Hematopoietic multipotent progenitor cell treated with erythropoietin and hydrocortisone succinate and interleukin-3 and kit ligand, for 17 days (in vitro differentiated cells): ENCODE measurements around the gene IDS.
A peak's percentile ranks its signal among the peaks of the same experiment; 100 is the strongest.
"Not testable (repeated sequence)": the region's sequence is repeated elsewhere in the genome, so short reads cannot be mapped to it uniquely, and the experiment has no call there.

ENCODE experiments used
- DNase-seq: peaks from one replicate; pipeline ENCODE4 v3.0.0-alpha.2; 2015; ENCODE audit warnings: low spot score

The IDS gene

DNA sequence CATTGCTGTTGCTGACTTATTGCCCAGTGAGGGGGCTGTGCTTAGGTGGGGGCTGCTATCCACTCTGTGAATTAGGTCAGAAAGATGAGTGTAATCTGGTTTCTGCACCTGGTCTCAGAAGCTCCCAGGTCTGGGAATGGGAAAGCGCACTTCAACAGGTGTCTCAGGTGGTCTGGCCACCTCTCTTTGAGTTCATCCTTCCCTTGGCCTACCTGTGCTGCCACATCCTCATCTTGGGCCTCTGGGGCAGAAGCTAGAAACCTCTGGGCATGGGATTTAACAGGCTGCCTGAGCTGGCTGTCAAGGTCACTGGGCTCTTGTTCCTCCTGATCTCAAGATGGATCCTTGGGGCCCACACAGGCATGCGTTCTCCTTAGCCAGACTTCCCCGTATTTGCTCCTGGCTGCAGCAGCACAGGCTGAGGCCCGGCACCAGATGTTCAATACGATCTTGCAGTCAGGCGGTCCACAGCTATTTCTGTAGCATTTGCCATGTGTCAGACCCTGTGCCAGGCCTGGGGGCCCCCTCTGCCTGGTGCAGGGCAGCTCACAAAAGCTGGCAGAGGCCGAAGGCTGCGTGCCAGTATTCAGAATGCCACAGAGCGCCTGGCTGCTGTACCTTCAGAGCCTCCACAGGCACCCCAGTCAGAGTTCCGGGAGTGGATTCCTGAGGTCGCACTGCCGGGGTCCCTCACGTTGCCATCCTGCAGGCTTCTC, 21.4 kb upstream of the IDS start:
- DNase-seq: not testable (repeated sequence)

DNA sequence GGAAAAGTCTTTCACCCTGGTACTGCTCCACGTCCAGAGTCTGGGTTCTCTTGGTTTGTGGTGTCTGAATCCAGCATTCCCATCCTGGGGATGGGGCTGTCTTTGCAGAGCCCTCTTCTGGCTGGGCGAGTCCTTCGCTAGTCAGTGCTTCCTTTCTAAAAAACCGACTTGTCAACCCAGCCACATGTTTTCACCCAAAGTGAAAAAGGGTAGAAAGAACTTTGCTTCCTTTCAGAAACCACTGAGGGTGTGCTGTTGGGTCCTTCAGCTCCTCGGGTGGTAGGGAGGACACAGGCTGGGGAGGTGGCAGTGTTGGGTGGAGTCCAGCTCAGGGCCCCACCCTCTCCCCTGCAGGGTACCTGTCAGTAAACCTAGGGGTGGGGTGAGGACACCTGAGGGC, 20.8 kb upstream of the IDS start:
- peak; percentile 10 for DNase-seq

DNA sequence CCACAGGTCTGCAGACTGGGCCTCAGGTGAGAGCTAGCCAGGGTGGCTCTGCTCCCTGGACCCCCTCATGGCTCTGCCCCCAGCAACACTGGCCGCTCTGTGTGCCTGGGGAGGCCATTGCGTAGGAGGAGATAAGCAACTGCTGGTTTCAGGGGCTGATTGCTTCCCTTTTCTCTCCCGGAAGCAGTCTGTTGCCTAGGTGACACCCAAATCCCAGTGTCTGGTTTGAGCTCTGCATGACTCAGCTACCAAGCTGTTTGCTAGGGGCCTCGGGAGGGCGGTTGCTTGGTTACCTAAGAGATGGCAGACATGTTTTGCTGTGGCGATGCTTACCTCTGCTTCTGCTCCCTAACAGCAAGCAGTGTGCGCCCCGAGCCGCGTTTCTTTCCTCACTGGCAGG, 20.3 kb upstream of the IDS start:
- peak; percentile 49 for DNase-seq

DNA sequence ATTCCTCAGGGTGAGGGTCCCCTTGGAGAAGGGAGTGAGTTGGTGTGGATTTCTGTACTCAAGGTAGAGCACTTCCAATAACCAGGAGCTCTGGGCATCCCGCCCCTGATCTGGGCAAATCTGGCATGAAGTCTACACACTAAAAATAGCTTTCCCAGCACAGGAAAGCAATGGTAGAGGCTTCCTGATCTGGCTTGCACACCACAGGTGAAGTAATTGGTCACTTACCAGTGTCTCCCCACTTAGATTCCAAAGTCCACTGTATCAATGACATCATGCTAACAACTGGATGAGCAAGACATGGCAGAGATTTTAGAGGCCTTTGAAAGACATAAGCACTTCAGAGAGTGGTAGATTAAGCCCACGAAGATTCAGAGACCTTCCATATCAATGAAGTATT, 17.8 kb upstream of the IDS start:
- no peak for DNase-seq

DNA sequence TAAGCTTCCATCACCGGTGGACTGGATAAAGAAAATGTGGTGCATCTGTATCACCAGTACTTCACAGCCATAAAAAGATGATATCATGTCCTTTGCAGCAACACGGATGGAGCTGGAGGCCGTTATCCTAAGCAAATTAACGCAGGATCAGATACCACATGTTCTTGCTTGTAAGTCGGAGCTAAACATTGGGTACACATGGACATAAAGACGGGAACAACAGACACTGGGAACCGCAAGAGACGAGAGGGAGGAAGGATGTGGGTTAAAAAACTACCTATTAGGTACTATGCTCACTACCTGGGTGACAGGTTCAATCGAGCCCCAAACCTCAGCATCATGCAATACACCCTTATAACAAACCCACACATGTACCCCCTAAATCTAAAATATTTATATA, 16.3 kb upstream of the IDS start:
- DNase-seq: no peak

DNA sequence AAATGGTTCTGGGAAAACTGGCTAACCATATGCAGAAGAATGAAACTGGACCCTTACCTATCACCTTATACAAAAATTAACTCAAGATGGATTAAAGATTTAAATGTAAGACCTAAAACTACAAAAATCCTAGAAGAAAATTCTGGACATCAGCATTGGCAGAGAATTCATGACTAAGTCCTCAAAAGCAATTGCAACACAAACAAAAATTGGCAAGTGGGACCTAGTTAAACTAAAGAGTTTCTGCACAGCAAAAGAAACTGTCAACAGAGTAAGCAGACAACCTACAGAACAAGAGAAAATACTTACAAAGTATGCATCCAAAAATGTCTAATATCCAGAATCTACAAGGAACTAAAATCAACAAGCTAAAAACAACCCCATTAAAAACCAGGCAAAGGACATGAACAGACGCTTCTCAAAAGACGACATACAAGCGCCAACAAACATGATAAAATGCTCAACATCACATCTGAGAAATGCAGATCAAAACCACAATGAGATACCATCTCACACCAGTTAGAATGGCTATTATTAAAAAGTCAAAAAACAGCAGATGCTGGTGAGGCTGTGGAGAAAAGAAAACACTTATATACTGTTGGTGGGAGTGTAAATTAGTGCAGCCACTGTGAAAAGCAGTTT, 15.7 kb upstream of the IDS start:
- DNase-seq: not testable (repeated sequence)

DNA sequence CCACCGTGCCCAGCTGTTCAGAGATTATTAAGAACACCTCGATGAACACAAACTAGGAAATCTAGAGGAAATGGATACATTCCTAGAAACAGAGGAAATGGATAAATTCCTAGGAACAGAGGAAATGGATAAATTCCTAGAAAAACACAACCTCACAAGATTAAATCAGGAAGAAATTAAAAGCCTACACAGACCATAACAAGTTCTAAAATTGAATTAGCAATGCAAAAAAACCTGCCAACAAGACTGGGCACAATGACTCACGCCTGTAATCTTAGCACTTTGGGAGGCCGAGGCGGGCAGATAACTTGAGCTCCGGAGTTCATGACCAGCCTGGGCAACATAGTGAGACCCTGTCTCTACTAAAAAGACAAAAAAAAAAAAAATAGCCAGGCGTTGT, 13.1 kb upstream of the IDS start:
- DNase-seq: no peak

DNA sequence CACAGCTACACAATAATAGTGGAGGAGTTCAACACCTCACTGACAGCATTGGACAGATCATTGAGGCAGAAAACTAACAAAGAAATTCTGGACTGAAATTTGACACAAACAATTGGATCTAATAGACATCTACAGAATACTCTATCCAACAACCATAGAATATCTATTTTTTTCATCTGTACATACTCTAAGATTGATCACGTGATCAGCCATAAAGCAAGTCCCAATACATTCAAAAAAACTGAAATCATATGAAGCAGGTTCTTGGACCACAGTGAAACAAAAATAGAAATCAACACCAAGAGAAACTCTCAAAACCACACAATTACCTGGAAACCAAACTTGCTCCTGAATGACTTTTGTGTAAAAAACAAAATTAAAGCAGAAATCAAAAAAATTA, 12.2 kb upstream of the IDS start:
- DNase-seq: no peak

DNA sequence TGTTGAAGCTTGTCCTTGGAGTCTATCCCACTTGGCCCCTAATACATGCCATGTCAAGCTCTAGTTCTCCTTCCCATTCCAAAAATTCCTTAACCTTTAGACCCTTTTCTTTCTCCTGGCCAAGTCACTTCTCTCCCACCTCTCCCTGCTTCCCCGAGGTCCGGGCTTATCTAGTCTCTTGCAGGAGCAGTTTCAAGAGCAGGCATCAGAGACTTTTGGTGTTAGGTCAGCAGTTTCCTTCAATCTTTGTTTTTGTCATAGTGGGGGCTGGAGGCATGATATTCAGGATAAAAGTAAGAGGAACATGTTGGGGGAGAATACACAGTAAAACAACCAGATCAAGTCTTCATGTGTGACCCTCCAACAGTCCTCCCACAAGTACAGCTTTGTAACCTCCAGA, 11.5 kb upstream of the IDS start:
- DNase-seq: no peak

DNA sequence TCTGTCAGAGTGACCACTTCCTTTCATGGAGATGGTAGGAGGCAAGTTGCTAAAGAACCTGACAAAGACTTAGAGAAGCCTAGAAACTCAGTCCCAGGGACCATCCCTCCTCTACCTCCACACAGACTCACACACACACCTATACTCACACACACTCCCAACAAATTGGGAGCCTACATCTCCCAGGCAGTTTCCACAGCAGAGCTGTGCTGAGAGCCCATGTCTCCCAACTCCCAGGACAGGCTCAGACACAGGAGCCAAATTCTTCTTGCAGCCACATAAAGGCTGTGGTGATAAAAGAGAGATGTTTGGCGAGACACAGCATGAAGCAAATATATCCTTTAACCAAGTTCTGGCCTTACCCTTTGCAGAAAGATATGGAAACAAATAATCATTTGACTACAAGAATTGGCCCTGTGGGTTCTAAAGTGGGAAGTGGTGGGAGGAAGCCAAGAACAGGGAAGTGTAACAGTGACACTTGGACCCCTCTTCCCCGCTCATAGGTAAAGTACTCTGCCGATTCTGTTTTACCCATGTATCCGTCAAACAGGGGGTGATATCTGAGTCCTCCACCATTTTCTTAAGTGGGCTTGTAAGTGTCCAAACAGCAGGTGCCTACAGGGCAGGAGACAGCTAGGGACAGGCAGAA, 11.0 kb upstream of the IDS start:
- DNase-seq: no peak

DNA sequence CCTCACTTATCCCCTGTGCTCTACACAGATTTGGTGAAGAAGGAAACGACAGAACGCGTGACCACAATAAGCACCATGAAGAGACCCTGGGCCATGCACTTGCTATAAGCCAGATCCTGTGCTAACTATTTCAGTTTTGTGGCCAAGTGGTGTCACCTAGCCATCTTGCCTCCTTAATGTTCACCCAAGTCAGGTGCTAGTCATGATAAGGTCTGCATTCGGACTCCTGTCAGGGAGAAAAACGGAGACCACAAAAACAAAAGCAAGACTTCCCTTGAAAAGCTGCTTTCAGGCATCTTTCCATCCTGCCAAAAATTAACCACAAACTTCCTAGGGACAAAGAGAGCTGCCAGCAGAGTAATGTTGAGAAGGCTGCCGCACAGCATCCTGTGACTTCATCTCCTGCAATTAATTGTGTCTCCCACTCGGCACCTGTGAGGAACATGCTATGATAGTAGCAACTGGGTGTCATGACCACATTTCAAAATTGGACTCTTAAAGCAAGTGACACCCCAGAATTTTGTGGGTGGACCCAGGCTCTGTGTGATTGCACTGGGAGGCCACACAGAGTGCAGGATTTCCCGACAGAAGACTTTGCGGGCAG, 8.8 kb upstream of the IDS start:
- no peak for DNase-seq

DNA sequence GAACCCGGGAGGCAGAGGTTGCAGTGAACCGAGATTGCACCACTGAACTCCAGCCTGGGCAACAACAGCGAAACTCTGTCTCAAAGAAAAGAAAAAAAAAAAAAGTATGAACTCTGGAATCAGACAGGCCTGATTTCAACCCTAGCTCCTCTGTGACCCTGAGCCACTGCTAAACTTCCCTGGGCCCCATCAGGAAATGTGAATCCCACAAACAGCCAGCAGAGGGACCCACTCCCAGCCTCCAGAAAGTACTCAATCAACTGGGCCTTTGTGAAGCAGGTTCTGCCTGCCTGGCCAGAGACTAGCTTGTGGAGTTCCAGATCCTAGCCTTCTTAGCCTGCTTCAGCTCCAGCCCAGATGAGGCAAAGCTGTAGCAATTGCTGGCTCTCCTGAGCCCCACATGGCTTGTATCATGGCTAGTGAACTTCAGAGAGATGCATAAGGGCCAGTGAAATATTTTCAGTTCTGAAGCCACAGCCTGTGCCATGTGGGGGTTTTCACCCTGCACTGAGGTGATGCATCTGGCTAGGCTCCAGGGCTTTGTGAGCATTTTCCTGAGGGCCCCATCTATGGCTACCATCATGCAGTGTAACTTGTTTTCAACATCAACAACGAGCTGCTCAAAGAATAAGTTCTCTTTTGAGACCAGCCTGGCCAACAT, 7.2 kb upstream of the IDS start:
- peak; percentile 65 for DNase-seq

DNA sequence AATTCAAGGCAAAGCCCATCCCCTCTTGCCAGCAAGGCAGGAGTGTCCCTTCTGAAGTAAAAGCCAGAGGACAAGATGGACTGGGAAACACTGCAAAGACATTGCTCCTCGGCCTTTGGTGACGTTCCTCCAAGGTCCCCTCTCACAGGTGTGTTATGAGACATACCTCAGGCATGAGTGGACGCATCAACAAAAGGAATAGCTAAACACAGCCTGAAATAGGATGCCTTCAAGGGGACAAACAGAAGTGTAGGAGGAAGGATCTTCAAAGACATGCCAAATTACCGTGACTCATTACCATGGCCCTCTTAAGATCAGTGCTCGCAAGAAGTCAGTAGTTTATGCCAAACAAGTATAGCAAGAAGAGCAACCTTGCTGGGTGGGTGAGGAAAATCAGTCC, 6.0 kb upstream of the IDS start:
- no peak for DNase-seq

DNA sequence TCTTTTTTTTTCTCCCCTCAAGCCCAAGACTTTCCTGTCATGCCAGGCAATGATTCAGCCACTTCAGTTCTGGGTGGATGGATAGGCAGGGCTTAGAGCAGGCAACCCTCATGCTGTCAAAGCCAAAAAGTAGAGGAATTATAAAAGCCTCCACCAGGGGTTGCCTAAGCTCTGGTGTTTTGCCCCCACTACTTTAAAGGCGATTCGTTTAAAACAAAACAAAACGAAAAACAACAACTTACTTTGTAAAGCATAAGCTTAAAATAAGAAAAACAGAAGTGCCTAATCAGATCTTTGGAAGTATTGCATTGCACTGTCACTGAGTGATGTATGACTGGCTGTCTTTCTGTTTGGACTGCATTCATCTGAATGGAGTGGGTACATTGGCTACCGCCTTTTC, 5.3 kb upstream of the IDS start:
- DNase-seq: peak; percentile 13

DNA sequence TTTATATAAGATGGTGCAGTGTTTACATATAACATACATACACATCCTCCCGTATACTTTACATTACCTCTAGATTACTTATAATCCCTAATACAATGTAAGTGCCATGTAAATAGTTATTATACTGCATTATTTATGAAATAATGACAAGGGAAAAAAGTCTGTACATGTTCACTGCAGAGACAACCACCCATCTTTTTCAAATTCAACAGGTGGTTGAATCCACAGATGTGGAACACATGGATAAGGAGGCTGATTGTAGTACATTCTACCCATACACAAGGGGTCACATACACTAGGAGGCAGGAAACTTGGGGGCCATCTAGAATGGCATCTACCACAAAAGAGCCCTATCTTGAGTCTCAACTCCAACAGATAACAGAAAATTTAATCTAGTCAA, 3.4 kb upstream of the IDS start:
- DNase-seq: no peak

DNA sequence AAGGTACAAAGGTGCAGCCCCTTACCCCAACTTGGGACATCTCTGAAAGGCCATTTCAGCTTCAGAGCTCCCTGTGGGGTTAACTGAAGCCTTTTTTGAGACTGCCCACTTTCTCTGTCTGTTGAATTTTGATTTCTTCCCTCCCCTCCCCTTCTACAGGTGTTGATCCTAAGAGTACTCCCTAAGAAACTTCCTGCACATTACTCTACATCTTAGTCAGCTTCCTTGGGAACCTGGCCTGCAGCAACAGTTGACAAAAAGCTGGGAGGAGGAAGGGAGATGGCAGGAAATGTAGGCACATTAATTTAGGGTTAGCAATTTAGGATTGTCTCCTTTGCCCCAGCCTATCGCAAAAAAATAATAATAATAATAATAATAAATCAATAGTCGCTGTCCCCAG, 1.2 kb upstream of the IDS start:
- no peak for DNase-seq

DNA sequence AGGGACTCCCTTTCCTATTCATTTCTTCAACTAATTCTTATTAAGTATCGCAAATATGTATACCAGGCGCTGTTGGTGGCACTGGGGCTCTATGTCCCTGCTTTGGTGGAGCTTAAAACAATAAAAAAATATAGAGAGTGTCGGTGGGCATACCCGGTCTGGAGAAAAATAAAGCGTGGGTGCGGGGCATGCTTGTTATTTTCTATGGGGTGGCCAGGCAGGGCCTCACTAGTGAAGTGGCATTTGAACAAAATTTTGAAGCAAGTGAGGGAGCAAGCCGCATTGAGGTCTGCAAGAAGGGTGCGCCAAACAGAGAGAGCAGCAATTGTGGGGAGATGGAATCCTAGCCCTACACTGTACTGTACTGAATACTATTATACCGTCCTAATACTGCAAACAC, 565 bp upstream of the IDS start:
- no peak for DNase-seq

DNA sequence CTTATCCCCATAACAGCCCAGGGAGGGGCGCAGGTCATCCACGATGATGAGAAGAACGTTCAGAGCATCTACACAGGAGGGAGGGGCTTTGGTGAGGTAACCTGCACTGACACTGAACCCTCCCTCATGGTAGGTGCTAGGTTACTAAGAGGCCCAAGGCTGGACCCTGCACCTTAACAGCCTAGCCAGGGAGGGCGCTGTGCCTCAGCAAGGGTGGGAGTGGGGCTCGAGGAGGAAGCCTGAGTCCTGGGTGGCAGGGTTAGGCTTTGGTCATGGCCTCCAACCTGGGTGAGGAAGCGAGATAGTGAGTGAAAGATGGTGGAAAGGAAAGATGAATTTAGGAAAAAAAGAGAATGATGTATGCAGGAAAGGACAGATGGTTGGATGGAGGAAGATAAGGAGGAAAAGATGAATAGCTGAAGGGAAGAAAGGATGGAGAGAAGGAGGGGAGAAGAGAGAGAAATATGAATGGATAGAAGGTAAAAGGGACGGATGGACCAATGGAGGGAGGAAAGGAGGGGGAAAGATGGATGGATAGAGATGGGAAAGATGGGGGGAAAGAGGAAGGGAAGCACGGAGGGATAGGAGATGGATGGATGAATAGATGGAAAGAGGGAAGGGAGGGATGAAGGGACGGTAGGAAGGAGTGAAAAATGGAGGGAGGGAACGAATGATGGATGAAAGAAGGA, 736 bp downstream of the IDS start:
- DNase-seq: peak; percentile 55

DNA sequence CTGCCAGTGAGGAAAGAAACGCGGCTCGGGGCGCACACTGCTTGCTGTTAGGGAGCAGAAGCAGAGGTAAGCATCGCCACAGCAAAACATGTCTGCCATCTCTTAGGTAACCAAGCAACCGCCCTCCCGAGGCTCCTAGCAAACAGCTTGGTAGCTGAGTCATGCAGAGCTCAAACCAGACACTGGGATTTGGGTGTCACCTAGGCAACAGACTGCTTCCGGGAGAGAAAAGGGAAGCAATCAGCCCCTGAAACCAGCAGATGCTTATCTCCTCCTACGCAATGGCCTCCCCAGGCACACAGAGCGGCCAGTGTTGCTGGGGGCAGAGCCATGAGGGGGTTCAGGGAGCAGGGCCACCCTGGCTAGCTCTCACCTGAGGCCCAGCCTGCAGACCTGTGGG, 1.7 kb downstream of the IDS start:
- DNase-seq: peak; percentile 60

DNA sequence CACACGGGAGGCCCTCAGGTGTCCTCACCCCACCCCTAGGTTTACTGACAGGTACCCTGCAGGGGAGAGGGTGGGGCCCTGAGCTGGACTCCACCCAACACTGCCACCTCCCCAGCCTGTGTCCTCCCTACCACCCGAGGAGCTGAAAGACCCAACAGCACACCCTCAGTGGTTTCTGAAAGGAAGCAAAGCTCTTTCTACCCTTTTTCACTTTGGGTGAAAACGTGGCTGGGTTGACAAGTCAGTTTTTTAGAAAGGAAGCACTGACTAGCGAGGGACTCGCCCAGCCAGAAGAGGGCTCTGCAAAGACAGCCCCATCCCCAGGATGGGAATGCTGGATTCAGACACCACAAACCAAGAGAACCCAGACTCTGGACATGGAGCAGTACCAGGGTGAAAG, 2.2 kb downstream of the IDS start:
- DNase-seq: peak; percentile 7

DNA sequence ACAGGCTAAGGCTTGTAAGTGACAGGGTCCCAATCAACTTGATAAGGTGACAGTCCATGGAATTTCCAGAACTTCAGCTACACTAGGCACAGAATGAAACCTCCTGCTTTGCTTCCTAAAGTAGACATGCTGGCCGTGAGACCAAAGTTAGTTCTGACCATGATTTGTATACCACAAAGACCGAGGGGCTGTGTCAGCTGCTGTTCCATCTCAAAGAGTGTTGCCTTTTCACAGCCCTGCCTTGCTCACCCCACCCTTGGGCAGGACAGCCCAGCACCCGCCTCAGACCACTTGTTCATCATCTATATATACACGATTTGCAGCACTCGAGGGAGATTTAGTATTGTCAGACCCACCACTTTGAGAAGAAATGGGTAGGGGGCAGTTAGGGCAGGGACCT, 5.3 kb downstream of the IDS start:
- no peak for DNase-seq

DNA sequence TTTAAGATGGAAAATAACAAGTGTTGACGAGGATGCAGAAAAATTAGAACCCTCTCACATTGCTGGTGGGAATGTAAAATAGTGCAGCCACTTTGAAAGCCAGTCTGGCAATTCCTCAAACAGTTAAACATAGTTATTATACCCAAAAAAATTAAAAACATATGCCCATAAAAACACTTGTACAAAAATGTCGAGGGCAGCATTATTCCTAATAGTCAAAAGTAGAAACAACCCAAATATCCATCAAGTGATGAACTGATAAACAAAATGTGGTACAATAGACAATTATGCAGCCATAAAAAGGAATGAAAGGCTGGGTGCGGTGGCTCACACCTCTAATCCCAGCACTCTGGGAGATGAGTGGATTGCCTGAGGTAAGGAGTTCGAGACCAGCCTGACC, 6.3 kb downstream of the IDS start:
- DNase-seq: no peak
